A549 (cell line): ENCODE measurements around the gene IRGQ. TPM values are rescaled to one million over a fixed set of nuclear protein-coding genes. Genes with fewer than 3 reads are reported as not detected.
"Not testable (repeated sequence)": the region's sequence is repeated elsewhere in the genome, so short reads cannot be mapped to it uniquely, and the experiment has no call there.

Experiments
- ATAC-seq, 2 experiments: fragments of 200-7000 bp in 1 of 2; fragments of >200 bp in 1 of 2; cut with Nextera tagmentation in 1 of 2; cut with Tn5 transposase in 1 of 2; 3 replicates each; pipeline versions ENCODE4 v1.8.0 to v1.9.1; 2018 to 2020; ENCODE audit warnings: mild to moderate bottlenecking in 1 of 2, moderate library complexity in 1 of 2
- CTCF ChIA-PET: fragments of 300-600 bp; sonication (Branson Sonifier 250); formaldehyde crosslinking; extraction: SDS; loops from one replicate; lab custom pipeline; 2021; ENCODE audit warnings: antibody characterized with exemption, inconsistent platforms; lab: Yijun Ruan, JAX
- POLR2A ChIA-PET: fragments of 350-600 bp; formaldehyde crosslinking; extraction: SDS; loops from one replicate; lab custom pipeline; 2021; ENCODE audit warnings: antibody characterized with exemption, inconsistent platforms; lab: Yijun Ruan, JAX
- DNase-seq, 2 experiments: peaks; one replicate each; pipeline versions ENCODE4 v3.0.0 to v3.0.0-alpha.2; 2011 to 2016; ENCODE audit warnings: low read depth in 1 of 2, low spot score in 1 of 2
- FAIRE-seq: peaks from 2 replicates; lab custom pipeline; 2011; peaks lifted over from hg19 to GRCh38; lab: Jason Lieb, UNC
- H3K27ac ChIP-seq, 2 experiments: fragments of >200 bp; sonication (Bioruptor Twin); formaldehyde crosslinking; 3 replicates each; pipeline ENCODE4 v1.5.1; 2016 to 2017
- H3K4me1 ChIP-seq: fragments of >200 bp; sonication (Bioruptor Twin); formaldehyde crosslinking; 3 replicates; pipeline ENCODE4 v1.6.1; 2016
- H3K4me2 ChIP-seq: fragments of >200 bp; sonication (Bioruptor Twin); formaldehyde crosslinking; 3 replicates; pipeline ENCODE4 v1.6.1; 2016
- H3K4me3 ChIP-seq: fragments of >200 bp; sonication (Bioruptor Twin); formaldehyde crosslinking; 3 replicates; pipeline ENCODE4 v1.5.1; 2016
- H3K9me3 ChIP-seq: fragments of >200 bp; sonication (Bioruptor Twin); formaldehyde crosslinking; 3 replicates; pipeline ENCODE4 v1.6.1; 2016
- BHLHE40 ChIP-seq: IDR thresholded peaks from 2 replicates; pipeline ENCODE4 v1.6.1; 2012; ENCODE audit warnings: low read depth, low read length, inconsistent platforms
- CBX2 ChIP-seq: fragments of 200-600 bp; sonication (generic); IDR thresholded peaks from 2 replicates; pipeline ENCODE4 v1.6.1; 2016; ENCODE audit warnings: low read depth, mild to moderate bottlenecking, borderline replicate concordance
- E2F6 ChIP-seq: IDR thresholded peaks from 2 replicates; pipeline ENCODE4 v1.6.1; 2012; ENCODE audit warnings: low read depth, borderline replicate concordance
- EP300 ChIP-seq, 2 experiments: fragments of >200 bp; sonication (Bioruptor Twin); formaldehyde crosslinking; IDR thresholded peaks; 2 replicates in 1 of 2; 3 replicates in 1 of 2; pipeline ENCODE4 v1.6.1; 2016 to 2017
- GATA3 ChIP-seq: IDR thresholded peaks from 2 replicates; pipeline ENCODE4 v1.6.1; 2012; ENCODE audit warnings: borderline replicate concordance
- HDAC2 ChIP-seq: fragments of 200-600 bp; sonication (generic); IDR thresholded peaks from 2 replicates; pipeline ENCODE4 v1.6.1; 2016
- HOXA7 ChIP-seq: fragments of 250-450 bp; sonication (Bioruptor Pico); IDR thresholded peaks from 2 replicates; pipeline ENCODE4 v1.5.0; 2020; ENCODE audit warnings: mild to moderate bottlenecking, moderate library complexity
- HOXB5 ChIP-seq: fragments of 250-450 bp; sonication (Bioruptor Pico); IDR thresholded peaks from 2 replicates; pipeline ENCODE4 v1.5.0; 2020; ENCODE audit warnings: mild to moderate bottlenecking, moderate library complexity
- KDM5A ChIP-seq: fragments of 200-600 bp; sonication (generic); IDR thresholded peaks from 2 replicates; pipeline ENCODE4 v1.6.1; 2016; ENCODE audit warnings: antibody characterized with exemption, mild to moderate bottlenecking
- MAFK ChIP-seq: fragments of 450-650 bp; IDR thresholded peaks from 2 replicates; pipeline ENCODE4 v1.6.1; 2014; ENCODE audit not compliant: partially characterized antibody
- MAZ ChIP-seq: fragments of 150-350 bp; IDR thresholded peaks from 2 replicates; pipeline ENCODE4 v1.6.1; 2014; ENCODE audit warnings: antibody characterized with exemption, low read depth, low read length, borderline replicate concordance
- MYC ChIP-seq: IDR thresholded peaks from 2 replicates; pipeline ENCODE4 v1.6.1; 2012; ENCODE audit warnings: mild to moderate bottlenecking, inconsistent platforms, low read length, improper control_type of control experiment, borderline replicate concordance
- NFE2L2 ChIP-seq: fragments of 150-350 bp; conservative IDR thresholded peaks from 2 replicates; pipeline ENCODE4 v1.6.1; 2014; ENCODE audit warnings: low read length
- NPAS2 ChIP-seq: fragments of 250-450 bp; sonication (Bioruptor Pico); IDR thresholded peaks from 2 replicates; pipeline ENCODE4 v1.8.0; 2022; ENCODE audit warnings: mild to moderate bottlenecking, moderate library complexity, borderline replicate concordance
- PHF8 ChIP-seq: fragments of 200-600 bp; sonication (generic); IDR thresholded peaks from 2 replicates; pipeline ENCODE4 v1.6.1; 2016; ENCODE audit warnings: low read depth, mild to moderate bottlenecking, antibody characterized with exemption, moderate library complexity, borderline replicate concordance
- POLR2AphosphoS2 ChIP-seq: conservative IDR thresholded peaks from 2 replicates; pipeline ENCODE4 v1.6.1; 2012; ENCODE audit warnings: low read length, improper control_type of control experiment, inconsistent platforms
- RARB ChIP-seq: fragments of 250-450 bp; sonication (Bioruptor Pico); IDR thresholded peaks from 2 replicates; pipeline ENCODE4 v1.8.0; 2021; ENCODE audit warnings: mild to moderate bottlenecking, moderate library complexity
- REST ChIP-seq: fragments of 200-600 bp; sonication (generic); IDR thresholded peaks from 2 replicates; pipeline ENCODE4 v1.6.1; 2016; ENCODE audit warnings: antibody characterized with exemption, mild to moderate bottlenecking, moderate library complexity
- RNF2 ChIP-seq: fragments of 200-600 bp; sonication (generic); IDR thresholded peaks from 2 replicates; pipeline ENCODE4 v1.6.1; 2016; ENCODE audit warnings: low read depth, mild to moderate bottlenecking, antibody characterized with exemption, moderate library complexity, borderline replicate concordance
- SREBF2 ChIP-seq: fragments of 450-650 bp; IDR thresholded peaks from 2 replicates; pipeline ENCODE4 v1.6.1; 2014; ENCODE audit warnings: mild to moderate bottlenecking, moderate library complexity
- TP53 ChIP-seq: fragments of 250-450 bp; sonication (Bioruptor Pico); IDR thresholded peaks from 2 replicates; pipeline ENCODE4 v1.5.0; 2021; ENCODE audit warnings: mild to moderate bottlenecking, moderate library complexity
- ZFP36 ChIP-seq: fragments of 450-650 bp; IDR thresholded peaks from 2 replicates; pipeline ENCODE4 v1.6.1; 2014; ENCODE audit warnings: borderline replicate concordance; ENCODE audit not compliant: partially characterized antibody
- ZNF302 ChIP-seq: fragments of 250-450 bp; sonication (Bioruptor Pico); IDR thresholded peaks from 2 replicates; pipeline ENCODE4 v1.9.0; 2021; ENCODE audit warnings: inconsistent platforms, mild to moderate bottlenecking, moderate library complexity
- ZSCAN20 ChIP-seq: fragments of 250-450 bp; sonication (Bioruptor Pico); IDR thresholded peaks from 2 replicates; pipeline ENCODE4 v1.8.0; 2022; ENCODE audit warnings: mild to moderate bottlenecking, moderate library complexity
- WGBS: methylation state at CpG from one replicate; pipeline ENCODE4 v1.1.6; 2017; ENCODE audit errors: missing lambda C conversion rate; 5-methylcytosine and 5-hydroxymethylcytosine counted together
- polyA plus RNA-seq, 4 experiments: library from polyadenylated mRNA; depleted of rRNA in 3 of 4; stranded (reverse); fragments of >200 nt; fragmentation: RNase III in 1 of 4; extraction: RNeasy Plus Mini Kit Qiagen cat#74134 plus additional on column Dnase treatment in 1 of 4; gene quantifications; 2 replicates in 3 of 4; 3 replicates in 1 of 4; pipeline ENCODE4 v1.2.3, GENCODE V29; 2011 to 2017

Gene IRGQ
- polyA plus RNA-seq, 2 of the 4 experiments (the other 2 are of a cell fraction) = 6.5 to 10.0 TPM

- no peaks in the 10 kb centered on the region for H3K9me3 ChIP-seq
- ATAC-seq = no peak
- no peak for DNase-seq
- CTCF ChIA-PET = interaction anchor here (0.6 to 3.7 kb wide), 6 partner anchors 10 to 784 kb away, joined by 3 to 15 read pairs (median 5); partner anchors contain the start of genes IRGQ, PLAUR and ZNF576
- TF ChIP-seq MYC = no peak
- TF ChIP-seq RNF2 = no peak
- TF ChIP-seq CBX2 = no peak
- no peak for TF ChIP-seq NPAS2
- TF ChIP-seq HOXB5 = no peak
- no peak for TF ChIP-seq POLR2AphosphoS2
- TF ChIP-seq MAZ = no peak
- no peak for TF ChIP-seq RARB (CRISPR knock-in tag)
- no peak for TF ChIP-seq REST
- no peak for TF ChIP-seq SREBF2
- no peak for TF ChIP-seq EP300 (IDR thresholded peaks at IDR 0.05)
- TF ChIP-seq HOXA7 (CRISPR knock-in tag) = no peak
- no peak for TF ChIP-seq HDAC2
- TF ChIP-seq BHLHE40 = no peak
- TF ChIP-seq, all 56 proteins: peak for 0
- Histone ChIP-seq H3K27ac (no peak overlapping the region), H3K4me2 (no peak overlapping the region), H3K4me3 (no peak overlapping the region), H3K4me1 (peaks cover 6% of the 10 kb centered on the region; the same call in 2 of the 3 replicates)
- POLR2A ChIA-PET = interaction anchor here (0.8 to 1.2 kb wide), 2 partner anchors 32 to 148 kb away, joined by 3 read pairs; partner anchors contain the start of genes PINLYP, SMG9 and XRCC1
- no peak for FAIRE-seq
- WGBS = 87% methylated on average over 7 of the region's 7 CpGs
Measured at GRCh38 chr19:43606569-43607229, 10.8 kb upstream of the IRGQ start.

GRCh38 chr19:43605875-43606568, 10.1 kb upstream of the IRGQ start:
- Histone ChIP-seq H3K27ac (no peak overlapping the region), H3K9me3 (no peaks in the 10 kb centered on the region), H3K4me2 (no peak overlapping the region), H3K4me1 (peaks cover 6% of the 10 kb centered on the region; the same call in 2 of the 3 replicates), H3K4me3 (no peak overlapping the region)
- no peak for ATAC-seq
- ChIA-PET CTCF (interaction anchor here (0.6 to 3.7 kb wide), 8 partner anchors 9 to 784 kb away, joined by 3 to 15 read pairs (median 4); partner anchors contain the start of genes IRGQ, PLAUR and ZNF576), POLR2A (interaction anchor here (1.2 kb wide), 1 partner anchor 149 kb away, joined by 3 read pairs; the partner anchor contains the start of gene SMG9)
- 80% methylated on average over 7 of the region's 7 CpGs for WGBS
- DNase-seq = no peak
- FAIRE-seq = no peak
- no peak for TF ChIP-seq TP53 (CRISPR knock-in tag)
- no peak for TF ChIP-seq ZSCAN20
- TF ChIP-seq ZNF302 (CRISPR knock-in tag) = no peak
- TF ChIP-seq ZFP36 = no peak
- no peak for TF ChIP-seq E2F6
- TF ChIP-seq NFE2L2 = no peak
- no peak for TF ChIP-seq PHF8
- no peak for TF ChIP-seq GATA3
- no peak for TF ChIP-seq KDM5A
- no peak for TF ChIP-seq CBX2
- TF ChIP-seq MAFK = no peak

GRCh38 chr19:43600326-43600725, 4.4 kb upstream of the IRGQ start:
- H3K4me3 ChIP-seq, H3K4me1 ChIP-seq, ATAC-seq, H3K27ac ChIP-seq, H3K4me2 ChIP-seq, H3K9me3 ChIP-seq, POLR2A ChIA-PET, FAIRE-seq, DNase-seq: not testable (repeated sequence)
- WGBS = 94% methylated on average over 5 of the region's 5 CpGs
- CTCF ChIA-PET = interaction anchor here (0.6 to 2.0 kb wide), 6 partner anchors 8 to 145 kb away, joined by 3 to 9 read pairs (median 4); no protein-coding TSS in a partner anchor
